Parathyroid adenoma (tissue), 2 donors: ENCODE measurements around the gene ACOT13.
"Not testable (repeated sequence)": the region's sequence is repeated elsewhere in the genome, so short reads cannot be mapped to it uniquely, and the experiment has no call there.

Experiments
- H2AFZ ChIP-seq: fragments of 300-600 bp; sonication (generic); one replicate; pipeline ENCODE4 v1.7.0; 2017; ENCODE audit warnings: antibody characterized with exemption, mild to moderate bottlenecking
- H3K27ac ChIP-seq: fragments of 300-600 bp; sonication (generic); one replicate; pipeline ENCODE4 v1.7.0; 2017
- H3K27me3 ChIP-seq: fragments of 300-600 bp; sonication (generic); one replicate; pipeline ENCODE4 v1.7.0; 2017; ENCODE audit warnings: low read length; ENCODE audit not compliant: control insufficient read depth, insufficient read depth
- H3K36me3 ChIP-seq: fragments of 300-600 bp; sonication (generic); one replicate; pipeline ENCODE4 v1.7.0; 2017; ENCODE audit warnings: low read length; ENCODE audit not compliant: control insufficient read depth, insufficient read depth
- H3K4me1 ChIP-seq: fragments of 300-600 bp; sonication (generic); one replicate; pipeline ENCODE4 v1.7.0; 2017; ENCODE audit warnings: control low read depth
- H3K4me2 ChIP-seq: fragments of 300-600 bp; sonication (generic); one replicate; pipeline ENCODE4 v1.7.0; 2017; ENCODE audit warnings: low read length
- H3K4me3 ChIP-seq: fragments of 300-600 bp; sonication (generic); one replicate; pipeline ENCODE4 v1.7.0; 2017; ENCODE audit warnings: low read depth, low read length
- H3K79me2 ChIP-seq: fragments of 300-600 bp; sonication (generic); one replicate; pipeline ENCODE4 v1.7.0; 2017; ENCODE audit warnings: control low read depth
- H3K9ac ChIP-seq: fragments of 300-600 bp; sonication (generic); one replicate; pipeline ENCODE4 v1.7.0; 2017; ENCODE audit warnings: mild to moderate bottlenecking
- H3K9me3 ChIP-seq: fragments of 300-600 bp; sonication (generic); one replicate; pipeline ENCODE4 v1.7.0; 2017; ENCODE audit warnings: low read length; ENCODE audit not compliant: control insufficient read depth
- TF ChIP-seq, protein P1 (sequence below): fragments of 300-600 bp; sonication (generic); IDR thresholded peaks from one replicate; pipeline ENCODE4 v1.7.0; 2017; ENCODE audit warnings: antibody characterized with exemption, mild to moderate bottlenecking
- donor health status: primary hyperparathyroidism.

The ACOT13 gene

DNA sequence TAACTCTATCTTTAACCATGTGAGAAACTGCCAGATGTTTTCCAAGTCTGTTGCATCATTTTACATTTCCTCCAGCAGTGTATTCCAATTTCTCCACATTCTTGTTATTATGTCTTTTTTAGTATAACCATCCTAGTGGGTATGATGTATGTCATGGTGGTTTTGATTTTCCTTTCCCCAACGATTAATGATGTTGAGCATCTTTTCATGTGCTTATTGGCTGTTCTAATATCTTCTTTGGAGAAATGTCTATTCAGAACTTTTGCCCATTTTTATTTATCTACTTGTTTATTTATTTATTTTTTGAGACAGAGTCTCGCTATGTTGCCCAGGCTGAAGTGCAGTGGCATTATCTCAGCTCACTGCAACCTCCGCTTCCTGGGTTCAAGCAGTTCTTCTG lies 56.4 kb downstream of the ACOT13 start:
- Histone ChIP-seq H2AFZ (no peak overlapping the region), H3K4me1 (peaks cover 4% of the 10 kb centered on the region), H3K36me3 (no peaks in the 10 kb centered on the region), H3K9ac (no peak overlapping the region), H3K27me3 (no peaks in the 10 kb centered on the region), H3K9me3 (no peaks in the 10 kb centered on the region), H3K79me2 (peaks cover 14% of the 10 kb centered on the region), H3K27ac (no peak overlapping the region), H3K4me2 (no peak overlapping the region), H3K4me3 (no peak overlapping the region)
- TF ChIP-seq, protein P1, sequence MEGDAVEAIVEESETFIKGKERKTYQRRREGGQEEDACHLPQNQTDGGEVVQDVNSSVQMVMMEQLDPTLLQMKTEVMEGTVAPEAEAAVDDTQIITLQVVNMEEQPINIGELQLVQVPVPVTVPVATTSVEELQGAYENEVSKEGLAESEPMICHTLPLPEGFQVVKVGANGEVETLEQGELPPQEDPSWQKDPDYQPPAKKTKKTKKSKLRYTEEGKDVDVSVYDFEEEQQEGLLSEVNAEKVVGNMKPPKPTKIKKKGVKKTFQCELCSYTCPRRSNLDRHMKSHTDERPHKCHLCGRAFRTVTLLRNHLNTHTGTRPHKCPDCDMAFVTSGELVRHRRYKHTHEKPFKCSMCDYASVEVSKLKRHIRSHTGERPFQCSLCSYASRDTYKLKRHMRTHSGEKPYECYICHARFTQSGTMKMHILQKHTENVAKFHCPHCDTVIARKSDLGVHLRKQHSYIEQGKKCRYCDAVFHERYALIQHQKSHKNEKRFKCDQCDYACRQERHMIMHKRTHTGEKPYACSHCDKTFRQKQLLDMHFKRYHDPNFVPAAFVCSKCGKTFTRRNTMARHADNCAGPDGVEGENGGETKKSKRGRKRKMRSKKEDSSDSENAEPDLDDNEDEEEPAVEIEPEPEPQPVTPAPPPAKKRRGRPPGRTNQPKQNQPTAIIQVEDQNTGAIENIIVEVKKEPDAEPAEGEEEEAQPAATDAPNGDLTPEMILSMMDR = no peak

DNA sequence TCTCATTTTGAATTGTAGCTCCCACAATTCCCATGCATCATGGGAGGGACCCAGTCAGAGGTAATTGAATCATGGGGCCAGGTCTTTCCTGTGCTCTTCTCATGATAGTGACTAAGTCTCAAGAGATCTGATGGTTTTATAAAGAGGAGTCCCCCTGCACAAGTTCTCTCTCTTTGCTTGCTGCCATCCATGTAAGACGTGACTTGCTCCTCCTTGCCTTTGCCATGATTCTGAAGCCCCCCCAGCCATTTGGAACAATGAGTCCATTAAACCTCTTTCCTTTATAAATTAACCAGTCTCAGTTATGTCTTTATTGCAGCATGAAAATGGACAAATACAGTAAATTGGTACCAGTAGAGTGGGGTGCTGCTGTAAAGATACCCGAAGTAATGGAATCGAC lies 63.8 kb downstream of the ACOT13 start:
- not testable (repeated sequence) for H2AFZ ChIP-seq, H3K27ac ChIP-seq, H3K9ac ChIP-seq, H3K4me1 ChIP-seq, H3K4me2 ChIP-seq, H3K9me3 ChIP-seq, H3K79me2 ChIP-seq, H3K27me3 ChIP-seq, H3K36me3 ChIP-seq, H3K4me3 ChIP-seq

DNA sequence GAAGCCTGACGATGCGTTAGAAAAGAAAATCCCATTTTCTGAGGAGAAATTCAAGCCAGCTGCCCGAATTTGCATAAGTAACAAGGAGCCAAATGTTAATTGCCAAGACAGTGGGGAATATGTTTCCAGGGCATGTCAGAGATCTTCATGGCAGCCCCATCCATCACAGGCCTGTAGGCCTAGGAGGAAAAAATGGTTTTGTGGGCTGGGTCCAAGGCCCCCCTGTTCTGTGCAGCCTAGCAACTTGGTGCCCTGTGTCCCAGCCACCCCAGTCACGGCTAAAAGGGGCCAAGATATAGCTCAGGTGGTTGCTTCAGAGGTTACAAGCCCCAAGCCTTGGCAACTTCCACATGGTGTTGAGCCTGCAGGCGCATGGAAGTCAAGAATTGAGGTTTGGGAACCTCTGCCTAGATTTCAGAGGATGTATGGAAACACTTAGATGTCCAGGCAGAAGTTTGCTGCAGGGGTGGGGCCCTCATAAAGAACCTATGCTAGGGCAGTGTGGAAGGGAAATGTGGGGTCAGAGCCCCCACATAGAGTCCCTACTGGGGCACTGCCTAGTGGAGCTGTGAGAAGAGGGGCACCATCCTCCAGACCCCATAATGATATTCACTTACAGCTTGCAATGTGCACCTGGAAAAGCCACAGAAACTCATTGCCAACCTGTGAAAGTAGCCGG lies 64.7 kb downstream of the ACOT13 start:
- not testable (repeated sequence) for H3K4me1 ChIP-seq, H3K79me2 ChIP-seq, H3K9me3 ChIP-seq, H3K4me3 ChIP-seq, H3K27me3 ChIP-seq, H3K36me3 ChIP-seq, H3K27ac ChIP-seq, H3K4me2 ChIP-seq, H3K9ac ChIP-seq, H2AFZ ChIP-seq

DNA sequence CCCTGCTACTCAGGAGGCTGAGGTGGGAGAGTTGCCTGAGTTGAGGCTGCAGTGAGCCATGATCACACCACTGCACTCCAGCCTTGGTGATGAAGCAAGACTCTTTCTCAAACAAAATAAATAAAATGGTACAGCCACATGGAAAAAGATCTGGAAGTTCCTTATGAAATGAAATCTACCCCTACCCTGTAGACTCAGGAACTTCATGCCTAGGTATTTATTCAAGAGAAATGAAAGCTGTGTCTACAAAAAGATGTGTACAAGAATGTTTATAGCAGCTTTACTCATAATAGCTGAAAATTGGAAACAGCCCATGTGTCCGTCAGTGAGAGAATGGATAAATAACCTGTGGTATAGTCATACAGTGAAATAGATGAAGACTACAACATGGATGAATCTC lies 67.3 kb downstream of the ACOT13 start:
- Histone ChIP-seq H3K9ac (no peak overlapping the region), H3K79me2 (no peaks in the 10 kb centered on the region), H3K36me3 (no peaks in the 10 kb centered on the region), H3K27ac (no peak overlapping the region), H3K4me1 (no peaks in the 10 kb centered on the region), H3K9me3 (no peaks in the 10 kb centered on the region), H3K4me2 (no peak overlapping the region), H2AFZ (no peak overlapping the region), H3K27me3 (no peaks in the 10 kb centered on the region), H3K4me3 (no peak overlapping the region)
- TF ChIP-seq, protein P1 = no peak

DNA sequence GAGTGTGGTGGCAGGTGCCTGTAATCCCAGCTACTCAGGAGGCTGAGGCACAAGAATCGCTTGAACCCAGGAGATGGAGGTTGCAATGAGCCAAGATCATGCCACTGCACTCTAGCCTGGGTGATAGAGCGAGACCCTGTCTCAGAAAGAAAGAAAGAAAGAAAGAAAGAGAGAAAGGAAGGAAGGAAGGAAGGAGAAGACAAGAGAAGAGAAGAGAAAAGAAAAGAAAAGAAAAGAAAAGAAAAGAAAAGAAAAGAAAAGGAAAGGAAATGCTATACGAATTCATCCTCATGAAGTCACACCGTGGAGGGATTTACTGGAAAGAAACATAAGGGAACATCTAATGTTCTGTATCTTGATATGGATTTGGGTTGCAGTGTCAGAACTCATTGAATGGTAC lies 67.8 kb downstream of the ACOT13 start:
- H3K9ac ChIP-seq, H3K4me2 ChIP-seq, H3K9me3 ChIP-seq, H3K4me3 ChIP-seq, H3K36me3 ChIP-seq, H3K27ac ChIP-seq, H3K79me2 ChIP-seq, H3K27me3 ChIP-seq, H3K4me1 ChIP-seq, H2AFZ ChIP-seq: not testable (repeated sequence)

DNA sequence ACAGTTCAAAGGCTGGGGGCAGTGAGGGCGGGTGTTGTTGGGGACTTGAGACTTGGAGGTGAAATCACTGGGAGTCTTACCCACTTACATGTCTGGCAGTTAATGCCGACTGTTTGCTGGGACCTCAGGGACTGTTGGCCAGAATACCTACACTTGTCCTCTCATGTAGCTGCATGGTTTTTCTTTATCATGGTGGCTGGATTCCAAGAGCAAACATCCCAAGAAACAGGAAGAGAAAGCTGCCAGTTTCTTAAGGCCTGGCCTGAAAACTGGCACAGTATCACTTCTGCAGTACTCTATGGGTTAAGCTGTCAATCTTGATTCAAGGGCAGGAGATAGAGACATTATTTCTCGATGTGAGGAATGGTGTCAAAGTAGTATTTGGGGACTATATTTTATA lies 71.9 kb downstream of the ACOT13 start:
- Histone ChIP-seq H3K4me2 (no peak overlapping the region), H3K4me1 (no peaks in the 10 kb centered on the region), H3K36me3 (no peaks in the 10 kb centered on the region), H3K9me3 (peaks cover 3% of the 10 kb centered on the region), H3K4me3 (no peak overlapping the region), H3K79me2 (no peaks in the 10 kb centered on the region), H3K9ac (no peak overlapping the region), H3K27me3 (no peaks in the 10 kb centered on the region), H2AFZ (no peak overlapping the region), H3K27ac (no peak overlapping the region)
- TF ChIP-seq, protein P1 = no peak
